ENCODE measurements around the gene SPEM2.

Gene SPEM2

DNA sequence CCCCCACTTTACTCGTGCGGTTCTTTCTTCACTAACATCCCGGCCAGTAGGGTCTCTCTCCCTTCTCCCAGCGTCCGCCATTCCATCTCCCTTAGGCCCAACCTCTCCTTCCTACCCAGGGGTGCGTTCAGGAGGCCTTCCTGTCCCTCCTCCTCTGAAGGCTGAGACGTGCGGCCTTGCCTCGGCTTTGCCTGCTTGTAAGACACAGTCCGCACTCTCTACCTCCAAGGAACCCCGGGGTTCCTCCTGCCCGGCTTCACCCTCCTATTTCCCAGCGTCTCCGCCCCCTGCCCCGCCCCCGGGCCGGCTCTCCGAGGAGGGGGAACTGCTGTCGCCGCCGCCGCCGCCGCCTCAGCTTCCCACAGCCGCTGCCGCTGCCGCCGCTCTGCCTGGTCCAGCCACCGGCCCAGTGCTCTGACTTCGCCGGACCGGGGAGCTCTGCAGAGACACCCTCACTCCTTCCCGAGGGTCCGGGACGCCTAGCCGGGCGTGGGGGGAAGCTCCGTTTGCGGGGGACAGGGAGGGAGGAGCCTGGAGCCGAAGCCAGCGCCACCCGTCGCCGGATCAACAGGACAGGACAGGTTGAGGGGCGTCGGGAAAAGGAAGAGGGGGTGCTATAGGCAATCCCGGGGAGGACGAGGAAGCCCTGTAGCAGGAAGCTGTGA, 12.7 kb downstream of the SPEM2 start:
- peaks cover 51% of the 10 kb centered on the region for H3K27me3 Mint-ChIP-seq
- H3K36me3 Mint-ChIP-seq (ENCODE audit: low read depth) = peaks cover 25% of the 10 kb centered on the region
- H3K27ac Mint-ChIP-seq = peak overlapping the region; percentile 53
- H3K9me3 Mint-ChIP-seq = no peaks in the 10 kb centered on the region
- H3K4me3 Mint-ChIP-seq = peak overlapping the region; percentile 86
- H3K4me1 Mint-ChIP-seq (ENCODE audit: low read depth) = peaks cover 46% of the 10 kb centered on the region
- intact Hi-C loops (cut with micrococcal nuclease) = loop anchor here (2.0 to 5.0 kb wide), 2 partner anchors 86 to 123 kb away; partner anchors contain the start of genes KCTD11 and SENP3

DNA sequence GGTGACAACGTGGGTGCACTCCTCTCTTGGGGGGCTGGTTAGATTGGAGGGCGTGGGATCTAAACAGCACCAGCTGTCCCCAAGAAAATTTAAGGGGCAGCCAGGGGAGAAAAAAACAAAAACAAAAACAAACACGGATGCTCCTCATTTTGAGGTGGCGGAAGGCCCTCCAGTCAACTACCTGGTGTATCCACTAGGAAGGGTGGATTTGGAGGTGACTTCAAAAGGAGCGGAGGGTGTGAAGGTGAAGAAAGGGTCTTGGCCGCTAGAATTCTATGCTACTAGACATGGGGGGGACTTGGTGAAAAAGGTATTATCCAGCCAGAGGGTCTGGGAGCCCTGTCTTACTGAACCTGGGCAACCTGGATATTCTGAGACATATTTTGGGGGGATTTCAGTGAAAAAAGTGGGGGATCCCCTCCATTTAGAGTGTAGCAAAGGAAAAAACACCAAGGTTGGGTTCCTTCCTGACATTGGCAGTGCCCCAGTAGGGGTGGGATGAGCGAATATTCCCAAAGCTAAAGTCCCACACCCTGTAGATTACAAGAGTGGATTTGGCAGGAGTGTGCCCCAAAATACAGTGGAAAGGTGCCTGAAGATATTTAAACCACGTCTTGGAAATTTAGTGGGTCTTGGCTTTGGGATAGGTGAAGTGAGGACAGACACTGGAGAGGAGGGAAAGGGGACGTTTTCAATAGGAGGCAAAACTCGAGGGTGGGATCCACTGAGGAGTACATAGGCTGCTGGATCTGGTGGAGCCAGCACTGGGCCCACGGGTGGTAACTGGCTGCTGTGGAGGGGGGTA, 13.4 kb downstream of the SPEM2 start:
- peak overlapping the region; percentile 53 for H3K27ac Mint-ChIP-seq
- intact Hi-C loops (cut with micrococcal nuclease) = loop anchor here (5.0 kb wide), 1 partner anchor 87 kb away; the partner anchor contains the start of gene KCTD11
- H3K9me3 Mint-ChIP-seq = no peaks in the 10 kb centered on the region
- peak overlapping the region; percentile 86 for H3K4me3 Mint-ChIP-seq
- peaks cover 46% of the 10 kb centered on the region for H3K4me1 Mint-ChIP-seq (ENCODE audit: low read depth)
- H3K27me3 Mint-ChIP-seq = peaks cover 59% of the 10 kb centered on the region
- H3K36me3 Mint-ChIP-seq (ENCODE audit: low read depth) = peaks cover 25% of the 10 kb centered on the region

DNA sequence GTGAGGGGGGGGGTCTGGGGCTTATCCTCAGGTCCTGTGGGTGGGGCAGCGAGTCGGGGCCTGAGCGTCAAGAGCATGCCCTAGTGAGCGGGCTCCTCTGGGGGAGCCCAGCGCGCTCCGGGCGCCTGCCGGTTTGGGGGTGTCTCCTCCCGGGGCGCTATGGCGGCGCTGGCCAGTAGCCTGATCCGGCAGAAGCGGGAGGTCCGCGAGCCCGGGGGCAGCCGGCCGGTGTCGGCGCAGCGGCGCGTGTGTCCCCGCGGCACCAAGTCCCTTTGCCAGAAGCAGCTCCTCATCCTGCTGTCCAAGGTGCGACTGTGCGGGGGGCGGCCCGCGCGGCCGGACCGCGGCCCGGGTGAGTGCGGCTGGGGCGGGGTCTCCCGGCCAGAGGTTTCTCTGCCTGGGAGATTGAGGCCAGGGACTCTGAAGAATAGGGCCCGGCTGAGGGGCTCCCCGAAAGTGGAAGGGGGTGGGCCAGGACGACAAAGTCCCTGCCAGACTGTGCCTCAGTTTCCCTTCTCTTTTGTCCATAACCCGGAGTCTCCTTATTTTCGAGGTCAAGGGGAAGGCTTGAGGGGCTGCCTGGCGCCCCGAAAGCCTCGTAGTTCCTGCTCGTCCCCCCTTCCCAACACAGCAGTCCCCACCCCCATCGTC, 14.2 kb downstream of the SPEM2 start, which contains the start of gene FGF11:
TSS of gene FGF11 (plus strand) at position 51 of the 651 bp plus-strand sequence. CDS start at position 160, 109 bp downstream.
- Mint-ChIP-seq H3K36me3 (ENCODE audit: low read depth) (peaks cover 25% of the 10 kb centered on the region), H3K4me1 (ENCODE audit: low read depth) (peaks cover 46% of the 10 kb centered on the region), H3K4me3 (peak within 1 kb of the TSS; percentile 86), H3K9me3 (no peaks in the 10 kb centered on the region), H3K27me3 (peaks cover 66% of the 10 kb centered on the region), H3K27ac (peak within 1 kb of the TSS; percentile 53)
- intact Hi-C loops (cut with micrococcal nuclease) = loop anchor here (5.0 kb wide), 1 partner anchor 87 kb away; the partner anchor contains the start of gene KCTD11

DNA sequence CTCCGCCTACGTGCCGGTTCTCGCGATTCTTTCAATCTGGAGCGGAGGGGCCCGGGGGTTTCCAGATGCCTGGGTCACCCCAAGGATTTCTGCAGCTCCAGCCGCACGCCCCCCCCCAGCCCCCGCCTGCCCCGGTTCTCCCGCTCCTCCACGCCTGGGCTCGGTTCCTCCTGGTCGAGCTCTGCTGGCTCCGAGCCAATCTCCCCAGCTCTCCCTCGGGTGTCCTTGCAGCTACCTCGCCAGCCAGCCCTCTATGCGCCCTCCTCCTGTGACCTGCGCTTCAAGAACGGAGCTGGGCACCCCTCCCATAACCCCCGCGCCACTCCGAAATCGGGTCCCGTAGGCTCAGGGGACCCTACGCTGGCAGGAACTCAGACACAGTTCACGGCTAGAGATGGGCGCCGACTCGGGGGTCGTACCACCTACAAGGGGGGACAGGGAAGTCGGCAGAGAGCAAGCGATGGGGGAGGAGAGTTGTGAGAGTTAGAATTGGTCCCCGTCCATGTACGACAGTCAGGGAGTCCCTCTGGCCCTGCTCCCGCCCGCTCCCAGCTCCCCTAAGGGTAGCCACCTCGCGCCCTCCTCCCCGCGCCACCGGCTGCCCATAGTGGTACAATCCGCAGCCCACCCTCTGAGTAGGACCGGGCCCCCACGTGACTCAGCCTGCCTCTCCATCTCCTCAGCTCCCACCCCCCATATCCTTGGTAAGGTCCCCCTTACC, 14.9 kb downstream of the SPEM2 start:
- Mint-ChIP-seq H3K9me3 (no peaks in the 10 kb centered on the region), H3K36me3 (ENCODE audit: low read depth) (peaks cover 24% of the 10 kb centered on the region), H3K27me3 (peaks cover 71% of the 10 kb centered on the region), H3K27ac (peak overlapping the region; percentile 53), H3K4me1 (ENCODE audit: low read depth) (peaks cover 51% of the 10 kb centered on the region), H3K4me3 (peak overlapping the region; percentile 86)
- intact Hi-C loops (cut with micrococcal nuclease) = no loop called here

DNA sequence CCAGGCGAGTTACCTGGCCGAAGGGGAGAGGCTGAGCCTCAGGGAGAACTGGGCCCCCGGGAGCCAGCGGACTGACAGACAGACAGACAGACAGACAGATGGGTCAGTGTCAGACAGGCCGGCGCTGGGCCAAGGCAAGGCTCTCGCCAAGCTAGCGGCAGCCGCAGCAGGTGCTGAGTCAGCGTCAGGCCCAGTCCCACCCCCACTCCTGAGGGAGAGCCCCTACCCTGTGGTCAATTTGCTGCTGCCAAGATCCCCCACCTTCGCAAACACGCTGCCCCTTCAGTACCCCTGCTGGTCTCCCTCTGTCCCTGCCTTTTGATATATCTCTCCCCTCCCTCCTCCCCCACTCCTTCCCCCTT, 15.4 kb downstream of the SPEM2 start:
- Mint-ChIP-seq H3K27ac (no peak overlapping the region), H3K9me3 (no peaks in the 10 kb centered on the region), H3K27me3 (peaks cover 77% of the 10 kb centered on the region), H3K36me3 (ENCODE audit: low read depth) (peaks cover 19% of the 10 kb centered on the region), H3K4me3 (peak overlapping the region; percentile 86), H3K4me1 (ENCODE audit: low read depth) (peaks cover 56% of the 10 kb centered on the region)
- intact Hi-C loops (cut with micrococcal nuclease) = no loop called here

DNA sequence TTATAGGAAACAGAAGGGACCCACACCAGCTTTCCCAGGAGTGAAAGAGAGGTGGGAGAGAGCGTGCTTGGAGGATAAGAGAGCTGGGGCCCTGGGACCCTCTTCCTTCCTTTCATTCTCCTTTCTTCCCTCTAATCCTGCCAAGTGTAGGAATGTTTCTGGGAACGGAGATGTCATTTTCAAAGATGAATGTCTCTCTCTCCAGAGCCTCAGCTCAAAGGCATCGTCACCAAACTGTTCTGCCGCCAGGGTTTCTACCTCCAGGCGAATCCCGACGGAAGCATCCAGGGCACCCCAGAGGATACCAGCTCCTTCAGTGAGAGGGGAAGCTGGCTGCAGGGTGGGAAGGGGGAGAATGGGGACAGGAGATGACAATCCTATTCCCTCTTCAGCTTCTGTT, 15.8 kb downstream of the SPEM2 start:
- no peak overlapping the region for H3K4me3 Mint-ChIP-seq
- H3K27me3 Mint-ChIP-seq = peaks cover 81% of the 10 kb centered on the region
- no peak overlapping the region for H3K27ac Mint-ChIP-seq
- peaks cover 14% of the 10 kb centered on the region for H3K36me3 Mint-ChIP-seq (ENCODE audit: low read depth)
- no peaks in the 10 kb centered on the region for H3K9me3 Mint-ChIP-seq
- peaks cover 53% of the 10 kb centered on the region for H3K4me1 Mint-ChIP-seq (ENCODE audit: low read depth)
- intact Hi-C loops (cut with micrococcal nuclease) = no loop called here

DNA sequence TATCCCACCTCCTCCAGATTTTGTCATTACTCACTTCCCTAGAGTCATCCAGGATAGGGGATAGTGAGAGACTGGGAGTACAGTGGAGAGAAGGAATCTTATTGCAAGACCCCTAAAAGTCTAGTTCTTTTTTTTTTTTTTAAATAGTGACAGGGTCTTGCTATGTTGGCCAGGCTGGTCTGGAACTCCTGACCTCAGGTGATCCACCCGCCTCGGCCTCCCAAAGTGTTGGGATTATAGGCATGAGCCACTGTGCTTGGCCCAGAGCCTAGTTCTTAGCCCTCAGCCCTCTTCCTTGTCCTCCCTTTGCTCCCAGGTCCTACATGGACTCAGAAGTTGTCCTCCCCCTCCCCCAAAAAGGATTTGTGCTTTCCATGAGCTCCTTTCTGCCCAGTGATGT, 16.7 kb downstream of the SPEM2 start:
- peaks cover 7% of the 10 kb centered on the region for H3K36me3 Mint-ChIP-seq (ENCODE audit: low read depth)
- H3K27ac Mint-ChIP-seq = no peak overlapping the region
- H3K4me1 Mint-ChIP-seq (ENCODE audit: low read depth) = peaks cover 45% of the 10 kb centered on the region
- intact Hi-C loops (cut with micrococcal nuclease) = no loop called here
- H3K27me3 Mint-ChIP-seq = peaks cover 89% of the 10 kb centered on the region
- no peak overlapping the region for H3K4me3 Mint-ChIP-seq
- no peaks in the 10 kb centered on the region for H3K9me3 Mint-ChIP-seq

DNA sequence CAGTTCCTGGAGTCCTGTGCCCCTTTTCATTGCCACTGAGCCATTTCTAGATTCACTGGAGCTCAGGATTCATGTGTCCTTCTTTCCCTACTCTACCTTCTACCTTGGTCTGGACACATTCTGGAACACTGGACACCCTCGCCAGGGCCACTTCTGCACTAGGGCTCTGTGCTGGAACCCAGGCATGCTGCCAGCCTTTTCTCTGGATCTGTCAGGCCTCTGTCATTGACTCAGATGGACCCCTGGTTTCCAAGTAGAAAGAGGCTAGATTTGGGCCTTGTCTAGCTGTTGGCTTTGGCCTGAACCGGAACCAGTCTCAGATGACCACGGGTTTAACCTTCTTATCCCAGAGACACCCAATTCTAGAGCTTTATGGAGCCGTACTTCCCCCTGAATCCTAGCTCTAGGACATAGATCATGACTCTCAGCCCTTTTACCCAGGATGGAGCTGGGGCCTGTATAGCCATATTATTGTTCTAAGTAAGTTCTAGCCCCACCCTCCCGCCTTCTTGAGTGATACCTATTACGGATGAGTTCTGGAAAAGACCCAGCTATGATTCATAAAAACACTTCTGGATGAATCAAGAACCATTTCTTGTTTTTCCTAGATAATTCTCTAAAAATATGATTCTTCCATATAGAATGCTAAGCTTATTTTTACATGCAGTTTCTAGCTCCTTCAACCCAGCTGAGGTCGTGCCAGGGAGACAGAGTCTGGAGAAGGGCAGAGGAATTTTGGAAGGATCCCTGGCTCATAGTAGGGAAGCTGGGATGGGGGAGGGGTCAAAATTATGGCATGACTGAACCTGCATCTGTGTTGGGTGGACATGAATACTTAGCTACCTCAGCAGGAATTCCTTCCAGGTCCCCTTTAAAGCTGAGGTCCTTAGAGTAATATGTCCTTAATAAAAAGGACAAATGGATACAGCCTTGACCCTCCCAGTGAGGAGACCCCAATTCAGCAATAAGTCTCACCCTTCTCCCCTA, 18.4 kb downstream of the SPEM2 start:
- Mint-ChIP-seq H3K4me3 (no peak overlapping the region), H3K27ac (no peak overlapping the region), H3K36me3 (ENCODE audit: low read depth) (no peaks in the 10 kb centered on the region), H3K27me3 (peaks cover 95% of the 10 kb centered on the region), H3K4me1 (ENCODE audit: low read depth) (peaks cover 31% of the 10 kb centered on the region), H3K9me3 (no peaks in the 10 kb centered on the region)
- intact Hi-C loops (cut with micrococcal nuclease) = no loop called here

DNA sequence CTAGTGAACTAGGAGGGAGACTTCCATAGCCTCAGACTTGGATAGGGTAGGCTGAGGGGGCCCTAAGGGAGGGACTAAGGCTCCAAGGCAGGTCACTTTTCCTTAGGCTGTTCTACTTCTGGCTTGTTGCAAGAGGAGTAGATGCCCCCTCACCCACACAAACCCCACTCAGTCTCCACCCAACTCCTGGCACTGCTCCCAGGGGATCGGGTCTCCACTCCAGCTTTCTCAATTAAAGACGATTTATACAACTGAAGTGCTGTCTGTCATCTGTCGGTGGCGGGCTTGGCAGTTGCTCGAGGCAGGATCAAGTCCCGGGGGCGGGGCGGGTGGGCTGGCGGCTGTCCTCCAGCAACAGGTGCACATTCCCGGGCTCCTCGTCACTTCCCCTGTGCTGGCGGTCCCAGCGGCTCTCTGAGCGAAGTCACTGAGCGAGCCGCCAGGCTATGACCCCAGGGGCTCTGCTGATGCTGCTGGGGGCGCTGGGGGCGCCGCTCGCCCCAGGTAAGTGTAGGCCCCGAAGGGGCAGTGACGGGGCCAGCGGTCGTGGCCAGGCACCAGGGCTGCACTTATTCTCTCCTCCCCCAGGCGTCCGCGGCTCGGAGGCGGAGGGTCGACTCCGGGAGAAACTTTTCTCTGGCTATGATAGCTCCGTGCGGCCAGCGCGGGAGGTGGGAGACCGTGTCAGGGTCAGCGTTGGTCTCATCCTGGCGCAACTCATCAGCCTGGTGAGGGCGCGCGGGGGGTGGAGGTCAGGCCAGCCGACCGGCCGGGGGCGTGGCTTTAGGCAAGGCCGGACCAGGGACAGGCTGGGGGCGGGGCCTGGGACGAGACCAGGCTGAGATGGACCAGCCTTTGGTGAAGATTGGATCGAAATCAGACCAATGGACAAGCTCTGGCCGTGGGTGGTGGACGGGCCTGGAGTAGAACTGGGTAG, 19.5 kb downstream of the SPEM2 start, which contains the start of gene CHRNB1:
TSS of gene CHRNB1 (plus strand) at position 380 of the 937 bp plus-strand sequence. CDS start at position 447, 67 bp downstream.
- Mint-ChIP-seq H3K9me3 (no peaks in the 10 kb centered on the region), H3K27ac (peak within 1 kb of the TSS; percentile 20), H3K4me3 (peak within 1 kb of the TSS; percentile 79), H3K36me3 (ENCODE audit: low read depth) (no peaks in the 10 kb centered on the region), H3K4me1 (ENCODE audit: low read depth) (peaks cover 23% of the 10 kb centered on the region), H3K27me3 (peaks cover 93% of the 10 kb centered on the region)
- intact Hi-C loops (cut with micrococcal nuclease) = no loop called here

DNA sequence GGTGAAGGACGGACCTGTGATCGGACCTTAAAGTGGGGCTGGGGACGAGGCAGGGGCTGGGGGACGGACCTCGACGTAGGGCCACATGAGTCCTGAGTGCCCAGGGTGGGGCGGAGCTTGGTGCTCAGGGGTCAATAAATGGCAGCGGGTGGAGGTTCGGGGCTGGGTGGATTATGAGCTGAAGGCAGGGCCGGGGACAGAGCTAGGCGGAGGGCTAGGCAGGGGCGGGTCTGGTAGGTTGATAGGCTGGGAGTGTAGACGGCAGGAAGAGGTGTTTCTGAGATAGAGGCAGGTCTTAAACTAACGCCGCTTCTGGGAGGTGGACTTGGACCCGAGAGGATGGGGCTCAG, 20.2 kb downstream of the SPEM2 start:
- Mint-ChIP-seq H3K4me3 (peak overlapping the region; percentile 79), H3K27me3 (peaks cover 86% of the 10 kb centered on the region), H3K27ac (peak overlapping the region; percentile 20), H3K36me3 (ENCODE audit: low read depth) (no peaks in the 10 kb centered on the region), H3K9me3 (no peaks in the 10 kb centered on the region), H3K4me1 (ENCODE audit: low read depth) (peaks cover 17% of the 10 kb centered on the region)
- intact Hi-C loops (cut with micrococcal nuclease) = no loop called here

DNA sequence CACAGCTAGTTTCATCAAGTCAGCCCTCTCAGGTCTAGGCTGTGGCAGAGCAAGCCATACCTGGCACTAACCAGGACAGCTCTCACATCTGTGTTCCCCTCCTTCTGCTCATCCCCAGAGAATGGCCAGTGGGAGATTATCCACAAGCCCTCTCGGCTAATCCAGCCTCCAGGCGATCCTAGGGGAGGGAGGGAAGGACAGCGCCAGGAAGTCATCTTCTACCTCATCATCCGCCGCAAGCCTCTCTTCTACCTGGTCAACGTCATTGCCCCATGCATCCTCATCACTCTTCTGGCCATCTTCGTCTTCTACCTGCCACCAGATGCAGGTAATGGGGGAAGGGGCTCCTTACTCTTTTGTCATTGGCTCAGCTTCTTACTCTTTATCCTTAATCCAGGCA, 23.0 kb downstream of the SPEM2 start:
- Mint-ChIP-seq H3K27me3 (peaks cover 60% of the 10 kb centered on the region), H3K4me3 (no peak overlapping the region), H3K4me1 (ENCODE audit: low read depth) (peaks cover 13% of the 10 kb centered on the region), H3K9me3 (no peaks in the 10 kb centered on the region), H3K36me3 (ENCODE audit: low read depth) (no peaks in the 10 kb centered on the region), H3K27ac (no peak overlapping the region)
- intact Hi-C loops (cut with micrococcal nuclease) = no loop called here

Data from dendritic cell treated with granulocyte-macrophage colony-stimulating factor and Interleukin-4, amounts not matched to agents 40 ng/mL and 50 ng/mL, for 4 days (primary cell).